ENCODE results near the gene PPP1R7. TPM values are rescaled to one million over a fixed set of nuclear protein-coding genes. Genes with fewer than 3 reads are reported as not detected.

Gene PPP1R7
- total RNA-seq, 6 donors from 2014 or later: 38.8 to 76.1 (median 57.7) TPM

- Histone ChIP-seq H3K4me3 (no peak overlapping the region), H3K4me1 (no peaks in the 10 kb centered on the region), H3K27ac (no peak overlapping the region), H3K9me3 (no peaks in the 10 kb centered on the region), H3K36me3 (no peaks in the 10 kb centered on the region), H3K27me3 (no peaks in the 10 kb centered on the region)
- DNase-seq: no peak
- ATAC-seq (ENCODE audit: low FRiP score in 2 of 2): no peak
- TF ChIP-seq EP300 (IDR thresholded peaks at IDR 0.05): no peak
- TF ChIP-seq, protein P1, sequence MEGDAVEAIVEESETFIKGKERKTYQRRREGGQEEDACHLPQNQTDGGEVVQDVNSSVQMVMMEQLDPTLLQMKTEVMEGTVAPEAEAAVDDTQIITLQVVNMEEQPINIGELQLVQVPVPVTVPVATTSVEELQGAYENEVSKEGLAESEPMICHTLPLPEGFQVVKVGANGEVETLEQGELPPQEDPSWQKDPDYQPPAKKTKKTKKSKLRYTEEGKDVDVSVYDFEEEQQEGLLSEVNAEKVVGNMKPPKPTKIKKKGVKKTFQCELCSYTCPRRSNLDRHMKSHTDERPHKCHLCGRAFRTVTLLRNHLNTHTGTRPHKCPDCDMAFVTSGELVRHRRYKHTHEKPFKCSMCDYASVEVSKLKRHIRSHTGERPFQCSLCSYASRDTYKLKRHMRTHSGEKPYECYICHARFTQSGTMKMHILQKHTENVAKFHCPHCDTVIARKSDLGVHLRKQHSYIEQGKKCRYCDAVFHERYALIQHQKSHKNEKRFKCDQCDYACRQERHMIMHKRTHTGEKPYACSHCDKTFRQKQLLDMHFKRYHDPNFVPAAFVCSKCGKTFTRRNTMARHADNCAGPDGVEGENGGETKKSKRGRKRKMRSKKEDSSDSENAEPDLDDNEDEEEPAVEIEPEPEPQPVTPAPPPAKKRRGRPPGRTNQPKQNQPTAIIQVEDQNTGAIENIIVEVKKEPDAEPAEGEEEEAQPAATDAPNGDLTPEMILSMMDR (IDR thresholded peaks at IDR 0.05): no peak
- no peak for TF ChIP-seq POLR2A (IDR thresholded peaks at IDR 0.05)
- TF ChIP-seq POLR2AphosphoS5 (IDR thresholded peaks at IDR 0.05): no peak
- WGBS, 2 donors: 65 to 67% methylated on average over 5 to 19 of the region's 21 CpGs
Observed at GRCh38 chr2:241200822-241201395, 50.6 kb downstream of the PPP1R7 start.

GRCh38 chr2:241201445-241202267, 51.4 kb downstream of the PPP1R7 start:
- no peak overlapping the region for H3K27ac ChIP-seq
- no peaks in the 10 kb centered on the region for H3K9me3 ChIP-seq
- TF ChIP-seq EP300 (IDR thresholded peaks at IDR 0.05) (no peak), POLR2A (IDR thresholded peaks at IDR 0.05) (no peak), POLR2AphosphoS5 (IDR thresholded peaks at IDR 0.05) (no peak)
- TF ChIP-seq, protein P1 (IDR thresholded peaks at IDR 0.05): no peak
- H3K4me3 ChIP-seq: no peak overlapping the region
- 78 to 80% methylated on average over 1 to 23 of the region's 24 CpGs for WGBS, 2 donors
- no peaks in the 10 kb centered on the region for H3K27me3 ChIP-seq
- no peaks in the 10 kb centered on the region for H3K36me3 ChIP-seq
- ATAC-seq (ENCODE audit: low FRiP score in 2 of 2): no peak
- no peak for DNase-seq
- H3K4me1 ChIP-seq: no peaks in the 10 kb centered on the region

DNA sequence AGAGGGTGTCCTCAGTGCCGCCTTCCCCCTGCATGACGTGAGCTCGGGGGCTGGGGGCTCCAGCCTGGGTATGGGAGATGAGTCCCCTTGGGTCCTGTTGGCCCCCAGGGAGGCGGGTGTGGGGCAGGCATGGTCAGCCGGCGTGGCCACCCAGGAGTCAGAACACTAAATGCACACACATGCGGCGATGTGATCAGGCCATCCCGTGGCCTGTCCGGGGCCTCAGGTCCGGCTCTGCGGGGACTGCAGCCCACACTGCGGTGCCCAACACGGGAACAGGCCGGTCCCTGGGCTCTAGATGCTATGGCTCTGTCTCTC, 52.0 kb downstream of the PPP1R7 start:
- TF ChIP-seq POLR2A (IDR thresholded peaks at IDR 0.05) (no peak), POLR2AphosphoS5 (IDR thresholded peaks at IDR 0.05) (no peak), EP300 (IDR thresholded peaks at IDR 0.05) (no peak)
- TF ChIP-seq, protein P1 (IDR thresholded peaks at IDR 0.05): no peak
- no peaks in the 10 kb centered on the region for H3K9me3 ChIP-seq
- H3K4me1 ChIP-seq: no peaks in the 10 kb centered on the region
- ATAC-seq (ENCODE audit: low FRiP score in 2 of 2) (peak in 1 of 2 donors; percentile 23), DNase-seq (peak in 1 of 2 donors; percentile 66)
- no peak overlapping the region for H3K4me3 ChIP-seq
- H3K27me3 ChIP-seq: no peaks in the 10 kb centered on the region
- no peak overlapping the region for H3K27ac ChIP-seq
- no peaks in the 10 kb centered on the region for H3K36me3 ChIP-seq
- 99 to 100% methylated on average over 1 to 15 of the region's 15 CpGs for WGBS, 2 donors

GRCh38 chr2:241202681-241203080, 52.4 kb downstream of the PPP1R7 start:
- TF ChIP-seq POLR2A (IDR thresholded peaks at IDR 0.05): no peak
- Histone ChIP-seq H3K4me3 (no peak overlapping the region), H3K27ac (no peak overlapping the region), H3K27me3 (no peaks in the 10 kb centered on the region), H3K36me3 (no peaks in the 10 kb centered on the region), H3K4me1 (no peaks in the 10 kb centered on the region), H3K9me3 (no peaks in the 10 kb centered on the region)
- DNase-seq (no peak), ATAC-seq (ENCODE audit: low FRiP score in 2 of 2) (peak in 1 of 2 donors; percentile 16)
- WGBS, 2 donors: 88 to 93% methylated on average over 3 to 5 of the region's 9 CpGs

DNA sequence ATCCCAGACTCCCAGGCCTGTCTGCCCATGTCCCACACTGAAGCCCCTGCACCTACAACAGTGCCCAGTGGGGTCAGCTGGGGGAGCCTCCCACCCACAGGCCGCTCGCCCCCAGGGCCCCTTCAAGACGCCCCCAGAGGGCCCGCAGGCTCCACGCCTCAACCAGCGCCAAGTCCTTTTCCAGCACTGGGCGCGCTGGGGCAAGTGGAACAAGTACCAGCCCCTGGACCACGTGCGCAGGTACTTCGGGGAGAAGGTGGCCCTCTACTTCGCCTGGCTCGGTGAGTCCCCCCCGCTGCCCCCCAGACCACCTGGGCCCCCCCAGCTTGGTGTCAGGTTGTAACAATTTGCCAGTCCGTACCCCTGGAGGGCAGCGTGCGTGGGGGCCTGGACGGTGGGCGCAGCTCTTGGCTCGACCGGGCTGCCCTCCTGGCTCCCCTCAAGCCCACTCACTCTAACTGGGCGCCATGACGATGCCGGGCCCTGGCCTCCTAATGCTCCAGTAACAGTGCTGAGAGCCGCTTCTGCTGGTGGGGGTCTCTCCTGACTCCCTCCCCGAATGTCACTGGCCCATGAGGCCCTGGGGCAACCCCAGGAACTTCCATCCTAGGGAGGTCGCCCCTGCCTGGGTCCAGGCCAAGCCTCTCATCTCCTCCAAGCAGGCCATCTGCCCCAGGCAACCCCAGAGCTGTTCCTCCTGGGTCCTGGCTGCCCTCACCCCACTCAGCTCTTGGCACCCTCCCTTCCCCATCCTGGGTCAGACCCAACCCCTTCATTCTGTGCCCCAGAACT, 53.1 kb downstream of the PPP1R7 start:
- Histone ChIP-seq H3K9me3 (no peaks in the 10 kb centered on the region), H3K4me3 (no peak overlapping the region), H3K27ac (no peak overlapping the region), H3K4me1 (no peaks in the 10 kb centered on the region), H3K27me3 (no peaks in the 10 kb centered on the region), H3K36me3 (no peaks in the 10 kb centered on the region)
- WGBS, 2 donors: 94 to 95% methylated on average over 14 to 27 of the region's 27 CpGs
- TF ChIP-seq POLR2AphosphoS5 (IDR thresholded peaks at IDR 0.05) (no peak), EP300 (IDR thresholded peaks at IDR 0.05) (no peak), POLR2A (IDR thresholded peaks at IDR 0.05) (no peak)
- TF ChIP-seq, protein P1 (IDR thresholded peaks at IDR 0.05): no peak
- DNase-seq (peak in 1 of 2 donors; percentile 64), ATAC-seq (ENCODE audit: low FRiP score in 2 of 2) (peak in 1 of 2 donors; percentile 4)
